Activated T-cell treated with anti-CD3 and anti-CD28 coated beads, Interleukin-2, amount 50 U/mL, for 72 hours (primary cell): ENCODE results near the gene LMNB1. TPM values are rescaled to one million over a fixed set of nuclear protein-coding genes. Genes with fewer than 3 reads are reported as not detected.
"Not testable (repeated sequence)": the region's sequence is repeated elsewhere in the genome, so short reads cannot be mapped to it uniquely, and the experiment has no call there.

Source experiments
- ATAC-seq, 2 donors: fragments of 150-1000 bp; cut with Tn5 transposase; replicated peaks in 1 of 2; 2 replicates each; pipeline ENCODE4 v1.10.0; 2021; ENCODE audit warnings: moderate library complexity in 2 of 2, mild to moderate bottlenecking in 1 of 2
- DNase-seq, 2 donors: peaks; one replicate each; pipeline ENCODE4 v3.0.0; 2021 to 2022; ENCODE audit warnings: mixed read lengths in 1 of 2
- H3K27ac Mint-ChIP-seq: one replicate; pipeline ENCODE4 v1.8.0; 2022; ENCODE audit warnings: mild to moderate bottlenecking, moderate library complexity, mixed read lengths
- H3K27me3 Mint-ChIP-seq: one replicate; pipeline ENCODE4 v1.8.0; 2022; ENCODE audit warnings: low read depth, mixed read lengths
- H3K36me3 Mint-ChIP-seq, 2 donors: one replicate each; pipeline ENCODE4 v1.8.0; 2022; ENCODE audit warnings: mixed read lengths in 2 of 2, mild to moderate bottlenecking in 1 of 2; ENCODE audit not compliant: insufficient read depth in 2 of 2
- H3K4me1 Mint-ChIP-seq: one replicate; pipeline ENCODE4 v1.8.0; 2022; ENCODE audit warnings: low read depth, mixed read lengths
- H3K4me3 Mint-ChIP-seq, 2 donors: one replicate each; pipeline ENCODE4 v1.8.0; 2022; ENCODE audit warnings: mild to moderate bottlenecking in 2 of 2, mixed read lengths in 2 of 2, moderate library complexity in 2 of 2
- H3K9me3 Mint-ChIP-seq, 2 donors: one replicate each; pipeline ENCODE4 v1.8.0; 2022; ENCODE audit warnings: mixed read lengths in 2 of 2
- total RNA-seq, 2 donors: library from RNA; stranded (reverse); gene quantifications; one replicate each; pipeline ENCODE4 v1.2.3, GENCODE V29; 2022

The LMNB1 gene
- total RNA-seq, result 100 to 1,000 TPM; 186 to 211 TPM

DNA sequence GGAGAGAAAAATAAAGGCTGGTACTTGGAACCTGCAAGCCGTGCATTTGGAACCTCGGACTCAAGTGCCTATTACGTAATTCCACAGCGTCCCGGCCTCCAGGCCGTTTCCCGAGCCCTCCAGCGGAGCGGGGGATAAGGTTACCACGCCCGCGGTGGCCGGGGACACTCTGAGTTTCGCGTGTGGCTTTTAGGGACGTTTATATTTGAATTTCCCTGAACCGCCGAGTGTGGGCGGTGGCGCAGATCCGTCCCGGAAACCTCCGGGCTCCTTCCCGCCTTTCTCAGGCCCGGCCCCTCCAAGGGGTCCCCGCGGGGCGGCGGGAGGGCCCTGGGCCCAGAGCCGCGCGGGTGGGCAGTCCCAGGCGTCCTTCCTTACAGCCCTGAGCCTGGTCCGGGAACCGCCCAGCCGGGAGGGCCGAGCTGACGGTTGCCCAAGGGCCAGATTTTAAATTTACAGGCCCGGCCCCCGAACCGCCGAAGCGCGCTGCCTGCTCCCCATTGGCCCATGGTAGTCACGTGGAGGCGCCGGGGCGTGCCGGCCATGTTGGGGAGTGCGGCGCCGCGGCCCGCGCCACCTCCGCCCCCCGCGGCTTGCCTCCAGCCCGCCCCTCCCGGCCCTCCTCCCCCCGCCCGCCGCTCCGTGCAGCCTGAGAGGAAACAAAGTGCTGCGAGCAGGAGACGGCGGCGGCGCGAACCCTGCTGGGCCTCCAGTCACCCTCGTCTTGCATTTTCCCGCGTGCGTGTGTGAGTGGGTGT, at the start of gene LMNB1:
TSS of gene LMNB1 (plus strand) at position 638 of the 758 bp plus-strand sequence. CDS start 373 bp downstream, outside the sequence.
- H3K27me3 Mint-ChIP-seq, result no peaks in the 10 kb centered on the region
- peaks cover 8 to 12% of the 10 kb centered on the region in 2 donors for H3K36me3 Mint-ChIP-seq
- DNase-seq (peak; percentile 95 to 96), ATAC-seq (peak; percentile 76 to 77)
- H3K27ac Mint-ChIP-seq, result peak within 1 kb of the TSS; percentile 97
- peak within 1 kb of the TSS; percentile 96 to 99 for H3K4me3 Mint-ChIP-seq
- peaks cover 32% of the 10 kb centered on the region for H3K4me1 Mint-ChIP-seq
- H3K9me3 Mint-ChIP-seq, result no peaks in the 10 kb centered on the region

GRCh38 chr5:126732716-126733115, 44.2 kb upstream of the LMNB1 start:
- Mint-ChIP-seq H3K4me3 (no peak overlapping the region), H3K27ac (no peak overlapping the region), H3K36me3 (no peaks in the 10 kb centered on the region), H3K4me1 (peaks cover 18% of the 10 kb centered on the region), H3K9me3 (no peaks in the 10 kb centered on the region), H3K27me3 (no peaks in the 10 kb centered on the region)
- ATAC-seq (no peak), DNase-seq (no peak)

GRCh38 chr5:126734573-126734972, 42.4 kb upstream of the LMNB1 start:
- H3K36me3 Mint-ChIP-seq, H3K4me3 Mint-ChIP-seq, DNase-seq, H3K27ac Mint-ChIP-seq, H3K9me3 Mint-ChIP-seq, ATAC-seq, H3K27me3 Mint-ChIP-seq: not testable (repeated sequence)
- peaks cover 18% of the 10 kb centered on the region for H3K4me1 Mint-ChIP-seq

DNA sequence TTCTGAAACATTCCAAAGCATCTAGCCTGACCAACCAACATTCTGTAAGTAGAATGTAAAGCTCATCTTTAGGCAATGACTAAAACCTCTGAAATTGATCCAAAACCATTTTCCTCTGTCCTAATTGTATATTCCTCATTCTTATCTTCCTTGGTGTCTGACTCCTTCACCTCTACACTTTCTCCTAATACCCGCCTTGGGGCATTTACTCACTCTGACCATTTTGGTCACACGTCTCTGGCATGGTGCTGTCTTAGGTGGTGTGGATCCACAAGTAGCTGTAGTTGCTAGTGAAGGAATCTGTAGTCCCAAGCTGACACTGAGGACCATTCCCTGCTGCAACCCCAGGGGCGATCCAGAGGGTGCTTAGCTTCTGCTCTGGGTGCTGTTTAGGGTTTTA, 40.8 kb upstream of the LMNB1 start:
- H3K4me1 Mint-ChIP-seq, result peaks cover 6% of the 10 kb centered on the region
- no peaks in the 10 kb centered on the region for H3K9me3 Mint-ChIP-seq
- no peak for ATAC-seq
- no peaks in the 10 kb centered on the region for H3K27me3 Mint-ChIP-seq
- H3K36me3 Mint-ChIP-seq, result no peaks in the 10 kb centered on the region
- no peak overlapping the region for H3K27ac Mint-ChIP-seq
- H3K4me3 Mint-ChIP-seq, result no peak overlapping the region
- DNase-seq, result no peak

GRCh38 chr5:126741361-126741760, 35.6 kb upstream of the LMNB1 start:
- Mint-ChIP-seq H3K27ac (no peak overlapping the region), H3K4me3 (no peak overlapping the region), H3K9me3 (no peaks in the 10 kb centered on the region), H3K27me3 (no peaks in the 10 kb centered on the region), H3K36me3 (no peaks in the 10 kb centered on the region), H3K4me1 (peaks cover 17% of the 10 kb centered on the region)
- DNase-seq (no peak), ATAC-seq (no peak)

- no peak overlapping the region for H3K4me3 Mint-ChIP-seq
- no peak overlapping the region for H3K27ac Mint-ChIP-seq
- ATAC-seq, result no peak
- H3K27me3 Mint-ChIP-seq, result no peaks in the 10 kb centered on the region
- DNase-seq, result no peak
- no peaks in the 10 kb centered on the region for H3K36me3 Mint-ChIP-seq
- H3K4me1 Mint-ChIP-seq, result peaks cover 27% of the 10 kb centered on the region
- no peaks in the 10 kb centered on the region for H3K9me3 Mint-ChIP-seq
These were observed 34.5 kb upstream of the LMNB1 start for GRCh38 chr5:126742425-126742824.

GRCh38 chr5:126744836-126745235, 32.1 kb upstream of the LMNB1 start:
- no peak for DNase-seq
- Mint-ChIP-seq H3K27me3 (no peaks in the 10 kb centered on the region), H3K9me3 (no peaks in the 10 kb centered on the region)

GRCh38 chr5:126745259-126745992, 31.5 kb upstream of the LMNB1 start:
- Mint-ChIP-seq H3K27ac (peak overlapping the region; percentile 42), H3K4me3 (no peak overlapping the region), H3K27me3 (no peaks in the 10 kb centered on the region), H3K9me3 (no peaks in the 10 kb centered on the region), H3K4me1 (peaks cover 51% of the 10 kb centered on the region), H3K36me3 (no peaks in the 10 kb centered on the region)
- ATAC-seq (no peak), DNase-seq (no peak)

More at GRCh38 chr5:126744836-126745235, 32.1 kb upstream of the LMNB1 start:
- H3K27ac Mint-ChIP-seq, result no peak overlapping the region
- ATAC-seq, result no peak
- no peaks in the 10 kb centered on the region for H3K36me3 Mint-ChIP-seq
- no peak overlapping the region for H3K4me3 Mint-ChIP-seq
- H3K4me1 Mint-ChIP-seq, result peaks cover 48% of the 10 kb centered on the region

- H3K4me3 Mint-ChIP-seq, result no peak overlapping the region
- no peaks in the 10 kb centered on the region for H3K27me3 Mint-ChIP-seq
- no peak for ATAC-seq
These were observed 30.6 kb upstream of the LMNB1 start for GRCh38 chr5:126746290-126746689.

GRCh38 chr5:126752081-126752785, 24.7 kb upstream of the LMNB1 start:
- H3K27me3 Mint-ChIP-seq, result no peaks in the 10 kb centered on the region
- H3K9me3 Mint-ChIP-seq, result no peaks in the 10 kb centered on the region
- DNase-seq, result no peak
- H3K4me1 Mint-ChIP-seq, result peaks cover 26% of the 10 kb centered on the region
- H3K36me3 Mint-ChIP-seq, result no peaks in the 10 kb centered on the region
- no peak for ATAC-seq
- no peak overlapping the region for H3K27ac Mint-ChIP-seq
- no peak overlapping the region for H3K4me3 Mint-ChIP-seq

More at GRCh38 chr5:126746290-126746689, 30.6 kb upstream of the LMNB1 start:
- Mint-ChIP-seq H3K36me3 (no peaks in the 10 kb centered on the region), H3K27ac (no peak overlapping the region), H3K4me1 (peaks cover 51% of the 10 kb centered on the region), H3K9me3 (no peaks in the 10 kb centered on the region)
- no peak for DNase-seq

- H3K9me3 Mint-ChIP-seq, result no peaks in the 10 kb centered on the region
- H3K27me3 Mint-ChIP-seq, result no peaks in the 10 kb centered on the region
- no peak for ATAC-seq
- peaks cover 26% of the 10 kb centered on the region for H3K4me1 Mint-ChIP-seq
- DNase-seq, result no peak
- no peak overlapping the region for H3K27ac Mint-ChIP-seq
- H3K4me3 Mint-ChIP-seq, result no peak overlapping the region
- H3K36me3 Mint-ChIP-seq, result no peaks in the 10 kb centered on the region
These were observed 23.7 kb upstream of the LMNB1 start for GRCh38 chr5:126753227-126753626.

DNA sequence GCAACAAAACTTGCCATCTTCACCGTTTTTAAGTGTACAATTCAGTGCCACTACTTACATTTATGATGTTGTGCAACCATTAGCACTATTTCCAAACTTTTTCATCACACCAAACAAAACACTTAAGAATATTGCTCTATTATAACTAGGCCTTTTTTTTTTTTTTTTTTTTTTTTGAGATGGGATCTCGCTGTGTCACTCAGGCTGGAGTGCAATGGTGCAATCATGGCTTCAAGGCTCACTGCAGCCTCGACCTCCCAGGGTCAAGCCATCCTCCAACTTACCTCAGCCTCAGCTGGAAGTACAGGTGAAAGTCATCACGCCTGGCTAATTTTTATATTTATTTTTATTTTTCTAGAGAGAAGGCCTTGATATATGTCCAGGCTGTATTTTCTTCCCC, 22.3 kb upstream of the LMNB1 start:
- Mint-ChIP-seq H3K4me3 (no peak overlapping the region), H3K9me3 (no peaks in the 10 kb centered on the region), H3K36me3 (no peaks in the 10 kb centered on the region), H3K4me1 (peaks cover 29% of the 10 kb centered on the region), H3K27ac (no peak overlapping the region), H3K27me3 (no peaks in the 10 kb centered on the region)
- ATAC-seq, result no peak
- no peak for DNase-seq

DNA sequence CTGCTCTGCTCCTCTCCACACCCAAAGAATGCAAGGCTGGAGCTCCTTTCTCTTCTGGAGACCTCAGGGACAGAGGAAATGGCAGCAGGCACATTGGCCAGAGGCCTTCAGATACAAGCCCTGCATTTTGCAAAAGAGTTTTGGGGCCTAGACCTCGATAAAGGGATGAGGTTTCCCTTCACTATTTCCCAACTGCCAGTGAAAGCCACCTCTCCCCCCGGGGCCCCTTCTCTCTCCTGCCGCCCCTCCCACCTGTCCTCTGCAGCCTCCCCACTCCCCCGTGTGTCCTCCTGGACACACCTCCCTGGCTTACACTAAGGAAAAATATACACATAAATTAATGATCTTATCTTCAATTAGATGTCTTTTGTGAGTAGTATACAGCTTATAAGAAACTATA, 21.3 kb upstream of the LMNB1 start:
- peaks cover 35% of the 10 kb centered on the region for H3K4me1 Mint-ChIP-seq
- H3K27ac Mint-ChIP-seq, result no peak overlapping the region
- no peak overlapping the region for H3K4me3 Mint-ChIP-seq
- H3K36me3 Mint-ChIP-seq, result no peaks in the 10 kb centered on the region
- ATAC-seq (no peak), DNase-seq (no peak)
- no peaks in the 10 kb centered on the region for H3K9me3 Mint-ChIP-seq
- H3K27me3 Mint-ChIP-seq, result no peaks in the 10 kb centered on the region
